ENCODE results near the gene IQCN. TPM values are rescaled to one million over a fixed set of nuclear protein-coding genes. Genes with fewer than 3 reads are reported as not detected.

Gene IQCN
- total and polyA plus RNA-seq, 10 of the 15 experiments (the other 5 are each of a cell fraction or from before 2014, with no cell fraction given) = 0.01 to 0.54 (median 0.23) TPM; not detected in 3

GRCh38 chr19:18291019-18291524 lies 16.8 kb upstream of the IQCN start (continued):
- TF ChIP-seq, protein P1, sequence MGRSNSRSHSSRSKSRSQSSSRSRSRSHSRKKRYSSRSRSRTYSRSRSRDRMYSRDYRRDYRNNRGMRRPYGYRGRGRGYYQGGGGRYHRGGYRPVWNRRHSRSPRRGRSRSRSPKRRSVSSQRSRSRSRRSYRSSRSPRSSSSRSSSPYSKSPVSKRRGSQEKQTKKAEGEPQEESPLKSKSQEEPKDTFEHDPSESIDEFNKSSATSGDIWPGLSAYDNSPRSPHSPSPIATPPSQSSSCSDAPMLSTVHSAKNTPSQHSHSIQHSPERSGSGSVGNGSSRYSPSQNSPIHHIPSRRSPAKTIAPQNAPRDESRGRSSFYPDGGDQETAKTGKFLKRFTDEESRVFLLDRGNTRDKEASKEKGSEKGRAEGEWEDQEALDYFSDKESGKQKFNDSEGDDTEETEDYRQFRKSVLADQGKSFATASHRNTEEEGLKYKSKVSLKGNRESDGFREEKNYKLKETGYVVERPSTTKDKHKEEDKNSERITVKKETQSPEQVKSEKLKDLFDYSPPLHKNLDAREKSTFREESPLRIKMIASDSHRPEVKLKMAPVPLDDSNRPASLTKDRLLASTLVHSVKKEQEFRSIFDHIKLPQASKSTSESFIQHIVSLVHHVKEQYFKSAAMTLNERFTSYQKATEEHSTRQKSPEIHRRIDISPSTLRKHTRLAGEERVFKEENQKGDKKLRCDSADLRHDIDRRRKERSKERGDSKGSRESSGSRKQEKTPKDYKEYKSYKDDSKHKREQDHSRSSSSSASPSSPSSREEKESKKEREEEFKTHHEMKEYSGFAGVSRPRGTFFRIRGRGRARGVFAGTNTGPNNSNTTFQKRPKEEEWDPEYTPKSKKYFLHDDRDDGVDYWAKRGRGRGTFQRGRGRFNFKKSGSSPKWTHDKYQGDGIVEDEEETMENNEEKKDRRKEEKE (IDR thresholded peaks at IDR 0.05) = no peak
- TF ChIP-seq ZNF217 (IDR thresholded peaks at IDR 0.05) = peak; percentile 56; the same call in 1 of the 2 replicates
- peak; percentile 51; the same call in 1 of the 2 replicates for TF ChIP-seq GATAD2B (conservative IDR thresholded peaks at IDR 0.05; ENCODE audit: low read depth)
- TF ChIP-seq SREBF1 (IDR thresholded peaks at IDR 0.05; ENCODE audit: low read length) = no peak
- no peak for TF ChIP-seq NRF1 (conservative IDR thresholded peaks at IDR 0.05; ENCODE audit: low read depth, low read length)
- TF ChIP-seq CTCF (IDR thresholded peaks at IDR 0.05 in 2 of 3, conservative IDR thresholded peaks at IDR 0.05 in 1 of 3; ENCODE audit: control insufficient read depth in 2 of 3, extremely low read depth in 1 of 3, insufficient read depth in 1 of 3, low read depth in 3 of 3, low read length in 3 of 3) = no peak
- no peak for TF ChIP-seq ZBED1 (IDR thresholded peaks at IDR 0.05; ENCODE audit: borderline replicate concordance)
- TF ChIP-seq SMC3 (IDR thresholded peaks at IDR 0.05; ENCODE audit: borderline replicate concordance, low read length) = no peak
- peak; percentile 34 for TF ChIP-seq HDAC6 (IDR thresholded peaks at IDR 0.05; ENCODE audit: unreplicated experiment)
- no peak for TF ChIP-seq SPI1 (IDR thresholded peaks at IDR 0.05; ENCODE audit: borderline replicate concordance, insufficient read depth, low read depth, low read length)
- TF ChIP-seq ZNF592 (IDR thresholded peaks at IDR 0.05) = no peak
- TF ChIP-seq CUX1 (IDR thresholded peaks at IDR 0.05; ENCODE audit: insufficient replicate concordance, low read depth, low read length) = no peak
- TF ChIP-seq SMARCA5 (IDR thresholded peaks at IDR 0.05) = 0 out of 2 replicates have a peak, but pooled peaks have one; percentile 80
- no peak for TF ChIP-seq HDGF (IDR thresholded peaks at IDR 0.05)
